Liver (tissue), 3 donors: ENCODE data around the gene NT5DC1.

Experiments used
- CTCF ChIP-seq: fragments of 150-350 bp; IDR thresholded peaks from 2 replicates; pipeline ENCODE4 v1.5.1; 2017; ENCODE audit warnings: improper control_type of control experiment, low read depth, low read length; ENCODE audit not compliant: missing input control
- RXRA ChIP-seq, 2 donors: IDR thresholded peaks; 2 replicates each; pipeline ENCODE4 v1.6.1; 2017 to 2018; ENCODE audit warnings: antibody characterized with exemption in 2 of 2, mild to moderate bottlenecking in 1 of 2
- SP1 ChIP-seq: IDR thresholded peaks from 2 replicates; pipeline ENCODE4 v1.6.1; 2018; ENCODE audit warnings: antibody characterized with exemption, mild to moderate bottlenecking
- TAF1 ChIP-seq: conservative IDR thresholded peaks from 2 replicates; pipeline ENCODE4 v1.6.1; 2016; ENCODE audit warnings: antibody characterized with exemption, mild to moderate bottlenecking
- YY1 ChIP-seq: IDR thresholded peaks from 2 replicates; pipeline ENCODE4 v1.6.1; 2016; ENCODE audit warnings: antibody characterized with exemption, mild to moderate bottlenecking
- TF ChIP-seq, protein P1 (sequence below): IDR thresholded peaks from 2 replicates; pipeline ENCODE4 v1.6.1; 2016; ENCODE audit warnings: antibody characterized with exemption, mild to moderate bottlenecking
- TF ChIP-seq, protein P2 (sequence below): IDR thresholded peaks from 2 replicates; pipeline ENCODE4 v1.6.1; 2016; ENCODE audit warnings: antibody characterized with exemption
- donor health status: healthy.
- donor health status: healthy.

DNA sequence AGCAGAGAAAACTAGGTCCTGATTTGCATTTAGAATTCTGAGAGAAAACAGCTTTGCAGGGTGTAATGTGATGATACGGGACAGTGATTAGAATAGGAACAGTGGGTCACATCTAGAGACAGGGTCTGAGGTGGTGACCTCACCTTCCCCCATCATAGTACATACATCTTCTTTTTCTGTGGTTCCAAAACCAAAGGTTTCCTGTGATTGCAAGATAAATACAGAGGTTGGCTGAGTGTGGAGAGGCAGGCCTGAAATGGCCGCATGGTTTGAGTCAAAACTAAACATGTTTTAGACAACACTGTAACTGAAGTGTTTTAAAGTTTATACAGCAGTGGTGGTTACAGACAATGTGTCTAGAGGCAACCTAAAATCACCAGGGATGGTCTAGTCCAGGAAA, 10.4 kb upstream of the NT5DC1 start:
- TF ChIP-seq, protein P1, sequence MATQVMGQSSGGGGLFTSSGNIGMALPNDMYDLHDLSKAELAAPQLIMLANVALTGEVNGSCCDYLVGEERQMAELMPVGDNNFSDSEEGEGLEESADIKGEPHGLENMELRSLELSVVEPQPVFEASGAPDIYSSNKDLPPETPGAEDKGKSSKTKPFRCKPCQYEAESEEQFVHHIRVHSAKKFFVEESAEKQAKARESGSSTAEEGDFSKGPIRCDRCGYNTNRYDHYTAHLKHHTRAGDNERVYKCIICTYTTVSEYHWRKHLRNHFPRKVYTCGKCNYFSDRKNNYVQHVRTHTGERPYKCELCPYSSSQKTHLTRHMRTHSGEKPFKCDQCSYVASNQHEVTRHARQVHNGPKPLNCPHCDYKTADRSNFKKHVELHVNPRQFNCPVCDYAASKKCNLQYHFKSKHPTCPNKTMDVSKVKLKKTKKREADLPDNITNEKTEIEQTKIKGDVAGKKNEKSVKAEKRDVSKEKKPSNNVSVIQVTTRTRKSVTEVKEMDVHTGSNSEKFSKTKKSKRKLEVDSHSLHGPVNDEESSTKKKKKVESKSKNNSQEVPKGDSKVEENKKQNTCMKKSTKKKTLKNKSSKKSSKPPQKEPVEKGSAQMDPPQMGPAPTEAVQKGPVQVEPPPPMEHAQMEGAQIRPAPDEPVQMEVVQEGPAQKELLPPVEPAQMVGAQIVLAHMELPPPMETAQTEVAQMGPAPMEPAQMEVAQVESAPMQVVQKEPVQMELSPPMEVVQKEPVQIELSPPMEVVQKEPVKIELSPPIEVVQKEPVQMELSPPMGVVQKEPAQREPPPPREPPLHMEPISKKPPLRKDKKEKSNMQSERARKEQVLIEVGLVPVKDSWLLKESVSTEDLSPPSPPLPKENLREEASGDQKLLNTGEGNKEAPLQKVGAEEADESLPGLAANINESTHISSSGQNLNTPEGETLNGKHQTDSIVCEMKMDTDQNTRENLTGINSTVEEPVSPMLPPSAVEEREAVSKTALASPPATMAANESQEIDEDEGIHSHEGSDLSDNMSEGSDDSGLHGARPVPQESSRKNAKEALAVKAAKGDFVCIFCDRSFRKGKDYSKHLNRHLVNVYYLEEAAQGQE: no peak
- TF ChIP-seq, protein P2, sequence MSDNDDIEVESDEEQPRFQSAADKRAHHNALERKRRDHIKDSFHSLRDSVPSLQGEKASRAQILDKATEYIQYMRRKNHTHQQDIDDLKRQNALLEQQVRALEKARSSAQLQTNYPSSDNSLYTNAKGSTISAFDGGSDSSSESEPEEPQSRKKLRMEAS: no peak
- TF ChIP-seq TAF1 (no peak), SP1 (no peak), RXRA (IDR thresholded peaks at IDR 0.05) (no peak), CTCF (no peak), YY1 (no peak)
